ENCODE measurements around the gene KAT14.
A peak's percentile ranks its signal among the peaks of the same experiment; 100 is the strongest.
"Not testable (repeated sequence)": the region's sequence is repeated elsewhere in the genome, so short reads cannot be mapped to it uniquely, and the experiment has no call there.

KAT14 gene

GRCh38 chr20:18223409-18223808 is 85.7 kb downstream of the KAT14 start:
- H3K4me1 ChIP-seq (ENCODE audit: control insufficient read depth, insufficient read depth, low read length), result peaks cover 14% of the 10 kb centered on the region
- H3K9me3 ChIP-seq (ENCODE audit: control insufficient read depth, insufficient read depth, low read length), result no peaks in the 10 kb centered on the region
- H3K4me3 ChIP-seq (ENCODE audit: low read depth, low read length), result no peak overlapping the region
- H3K27ac ChIP-seq (ENCODE audit: low read depth, low read length), result no peak overlapping the region
- no peak overlapping the region for H3K9ac ChIP-seq (ENCODE audit: low read depth, low read length)
- no peaks in the 10 kb centered on the region for H3K36me3 ChIP-seq (ENCODE audit: control insufficient read depth, insufficient read depth, low read length)
- no peaks in the 10 kb centered on the region for H3K27me3 ChIP-seq (ENCODE audit: control insufficient read depth, insufficient read depth, low read length)

GRCh38 chr20:18224968-18225568 is 87.4 kb downstream of the KAT14 start:
- Histone ChIP-seq H3K4me1 (ENCODE audit: control insufficient read depth, insufficient read depth, low read length) (peaks cover 14% of the 10 kb centered on the region), H3K27ac (ENCODE audit: low read depth, low read length) (peak overlapping the region; percentile 87), H3K27me3 (ENCODE audit: control insufficient read depth, insufficient read depth, low read length) (no peaks in the 10 kb centered on the region), H3K36me3 (ENCODE audit: control insufficient read depth, insufficient read depth, low read length) (no peaks in the 10 kb centered on the region), H3K9ac (ENCODE audit: low read depth, low read length) (0 out of 2 replicates have a peak overlapping the region, but pooled peaks have one; percentile 6), H3K4me3 (ENCODE audit: low read depth, low read length) (no peak overlapping the region), H3K9me3 (ENCODE audit: control insufficient read depth, insufficient read depth, low read length) (no peaks in the 10 kb centered on the region)

GRCh38 chr20:18225632-18226031 is 88.0 kb downstream of the KAT14 start:
- H3K27ac ChIP-seq (ENCODE audit: low read depth, low read length), result peak overlapping the region; percentile 87
- H3K9ac ChIP-seq (ENCODE audit: low read depth, low read length), result 0 out of 2 replicates have a peak overlapping the region, but pooled peaks have one; percentile 6

GRCh38 chr20:18226741-18227140 is 89.1 kb downstream of the KAT14 start:
- H3K27ac ChIP-seq (ENCODE audit: low read depth, low read length); H3K9ac ChIP-seq (ENCODE audit: low read depth, low read length); H3K27me3 ChIP-seq (ENCODE audit: control insufficient read depth, insufficient read depth, low read length); H3K9me3 ChIP-seq (ENCODE audit: control insufficient read depth, insufficient read depth, low read length); H3K36me3 ChIP-seq (ENCODE audit: control insufficient read depth, insufficient read depth, low read length); H3K4me3 ChIP-seq (ENCODE audit: low read depth, low read length): not testable (repeated sequence)
- H3K4me1 ChIP-seq (ENCODE audit: control insufficient read depth, insufficient read depth, low read length), result peaks cover 14% of the 10 kb centered on the region

More at GRCh38 chr20:18225632-18226031, 88.0 kb downstream of the KAT14 start:
- Histone ChIP-seq H3K4me3 (ENCODE audit: low read depth, low read length) (no peak overlapping the region), H3K36me3 (ENCODE audit: control insufficient read depth, insufficient read depth, low read length) (no peaks in the 10 kb centered on the region), H3K27me3 (ENCODE audit: control insufficient read depth, insufficient read depth, low read length) (no peaks in the 10 kb centered on the region), H3K4me1 (ENCODE audit: control insufficient read depth, insufficient read depth, low read length) (peaks cover 14% of the 10 kb centered on the region), H3K9me3 (ENCODE audit: control insufficient read depth, insufficient read depth, low read length) (no peaks in the 10 kb centered on the region)

- Histone ChIP-seq H3K9me3 (ENCODE audit: control insufficient read depth, insufficient read depth, low read length) (no peaks in the 10 kb centered on the region), H3K27me3 (ENCODE audit: control insufficient read depth, insufficient read depth, low read length) (no peaks in the 10 kb centered on the region), H3K9ac (ENCODE audit: low read depth, low read length) (no peak overlapping the region), H3K27ac (ENCODE audit: low read depth, low read length) (no peak overlapping the region), H3K36me3 (ENCODE audit: control insufficient read depth, insufficient read depth, low read length) (no peaks in the 10 kb centered on the region), H3K4me1 (ENCODE audit: control insufficient read depth, insufficient read depth, low read length) (no peaks in the 10 kb centered on the region), H3K4me3 (ENCODE audit: low read depth, low read length) (no peak overlapping the region)
Observed at GRCh38 chr20:18233408-18233943, 95.8 kb downstream of the KAT14 start.

All from HUES48 (cell line).